Vagina (tissue), 2 donors: Measurements from ENCODE around the gene STARD3.

Experiments
- CTCF ChIP-seq, 3 experiments: fragments of 450-650 bp in 2 of 3; fragments of 200-600 bp in 1 of 3; sonication (generic) in 1 of 3; IDR thresholded peaks; one replicate each; pipeline ENCODE4 v1.5.1; 2017 to 2019; ENCODE audit warnings: antibody characterized with exemption in 3 of 3, mild to moderate bottlenecking in 2 of 3, moderate library complexity in 2 of 3
- POLR2A ChIP-seq, 2 donors: fragments of 450-650 bp; IDR thresholded peaks; one replicate each; pipeline ENCODE4 v1.6.1; 2017; ENCODE audit warnings: antibody characterized with exemption in 2 of 2, mild to moderate bottlenecking in 2 of 2, moderate library complexity in 2 of 2
- POLR2AphosphoS5 ChIP-seq, 2 donors: sonication (generic); formaldehyde crosslinking; IDR thresholded peaks; one replicate each; pipeline ENCODE4 v1.9.0; 2017; ENCODE audit warnings: antibody characterized with exemption in 2 of 2, mild to moderate bottlenecking in 2 of 2, low read depth in 1 of 2; ENCODE audit not compliant: insufficient read depth in 1 of 2

- TF ChIP-seq CTCF (IDR thresholded peaks at IDR 0.05) (no peak), POLR2AphosphoS5 (IDR thresholded peaks at IDR 0.05; ENCODE audit: insufficient read depth in 1 of 2, low read depth in 1 of 2) (no peak), POLR2A (IDR thresholded peaks at IDR 0.05) (no peak)
Observed at GRCh38 chr17:39664581-39665561, 27.9 kb downstream of the STARD3 start, which contains the start of gene TCAP.
